HepG2 (cell line): Measurements from ENCODE around the gene CDH22. TPM values are rescaled to one million over a fixed set of nuclear protein-coding genes. Genes with fewer than 3 reads are reported as not detected.

Experiments
- CEBPG ChIP-seq: IDR thresholded peaks from 2 replicates; pipeline ENCODE4 v1.6.1; 2016
- EP300 ChIP-seq, 3 experiments: sonication (generic) in 1 of 3; formaldehyde crosslinking in 1 of 3; IDR thresholded peaks; 2 replicates each; pipeline versions ENCODE4 v1.5.1 to v1.6.1; 2011 to 2020; ENCODE audit warnings: low read depth in 2 of 3, low read length in 2 of 3, borderline replicate concordance in 1 of 3, improper control_type of control experiment in 1 of 3, mild to moderate bottlenecking in 1 of 3, missing genetic modification reagents in 1 of 3, moderate library complexity in 1 of 3
- HOXD1 ChIP-seq: sonication (generic); formaldehyde crosslinking; IDR thresholded peaks from 2 replicates; pipeline ENCODE4 v1.5.0; 2020; ENCODE audit warnings: missing genetic modification reagents
- JUNB ChIP-seq: sonication (generic); formaldehyde crosslinking; IDR thresholded peaks from 2 replicates; pipeline ENCODE4 v1.8.0; 2022; ENCODE audit warnings: missing genetic modification reagents, mild to moderate bottlenecking, borderline replicate concordance
- MBNL3 ChIP-seq: fragments of 250-450 bp; sonication (Bioruptor Pico); conservative IDR thresholded peaks from 2 replicates; pipeline ENCODE4 v1.8.0; 2022; ENCODE audit warnings: mild to moderate bottlenecking, inconsistent platforms
- MZF1 ChIP-seq: sonication (generic); formaldehyde crosslinking; IDR thresholded peaks from 2 replicates; pipeline ENCODE4 v1.8.1; 2023; ENCODE audit warnings: mild to moderate bottlenecking, missing genetic modification reagents, borderline replicate concordance
- ZNF879 ChIP-seq: sonication (generic); formaldehyde crosslinking; IDR thresholded peaks from 2 replicates; pipeline ENCODE4 v1.8.1; 2023; ENCODE audit warnings: missing genetic modification reagents
- polyA plus RNA-seq, 8 experiments: library from polyadenylated mRNA; depleted of rRNA in 3 of 8; stranded (reverse) in 7 of 8; unstranded in 1 of 8; fragments of >200 nt; fragmentation: Illumina TruSeq in 4 of 8; extraction: Trizol in 4 of 8; gene quantifications; 2 replicates each; pipeline versions ENCODE4 v1.2.1 to v1.2.3, GENCODE V29; 2011 to 2016; ENCODE audit warnings: low read depth in 4 of 8, missing spikeins in 1 of 8, mixed read lengths in 1 of 8; ENCODE audit not compliant: insufficient read depth in 1 of 8
- total RNA-seq, 5 experiments: library from RNA; depleted of rRNA; stranded (reverse); fragments of >200 nt; fragmentation: Illumina TruSeq; extraction: Trizol; gene quantifications; 2 replicates each; pipeline ENCODE4 v1.2.3, GENCODE V29; 2016; ENCODE audit warnings: low read depth in 1 of 5
- TF ChIP-seq, protein P1 (sequence below): IDR thresholded peaks from 2 replicates; pipeline ENCODE4 v1.6.1; 2016; ENCODE audit warnings: missing biosample characterization, missing genetic modification reagents, low read depth
- TF ChIP-seq, protein P2 (sequence below): sonication (generic); formaldehyde crosslinking; IDR thresholded peaks from 2 replicates; pipeline ENCODE4 v1.4.0; 2020; ENCODE audit warnings: low read depth, mild to moderate bottlenecking, missing genetic modification reagents

Gene CDH22
- total and polyA plus RNA-seq, 2 of the 13 experiments (the other 11 are each of a cell fraction or from before 2014, with no cell fraction given) = not detected

DNA sequence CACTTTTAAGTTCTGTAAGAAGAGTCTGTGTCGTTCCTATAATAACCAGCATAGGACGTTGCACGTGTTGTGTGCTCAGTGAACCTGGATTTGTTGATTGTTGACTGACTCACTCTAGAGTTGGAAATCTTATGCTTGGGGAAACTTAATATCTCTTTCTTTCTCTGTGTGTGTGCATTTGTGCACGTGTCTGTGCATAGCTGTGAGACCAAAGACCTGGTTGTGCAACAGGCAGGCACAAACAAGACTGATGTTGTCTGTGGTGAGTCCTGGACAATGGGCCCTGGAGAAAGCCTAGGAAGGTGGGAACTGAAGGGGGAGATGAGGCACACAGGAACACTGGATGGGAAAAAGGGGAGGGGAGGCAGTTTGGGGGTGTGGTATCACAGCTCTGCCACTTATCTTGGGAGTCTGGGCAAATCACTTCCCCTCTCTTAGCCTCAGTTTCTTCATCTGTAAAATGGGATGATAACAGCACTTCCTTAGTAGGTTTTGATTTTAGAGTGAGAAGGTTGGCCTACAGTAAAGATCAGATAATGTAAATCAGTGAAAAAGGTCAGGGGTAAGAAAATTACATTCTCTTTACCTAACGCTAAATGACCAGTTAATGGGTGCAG is 181.8 kb downstream of the CDH22 start (continued):
- TF ChIP-seq, protein P1, sequence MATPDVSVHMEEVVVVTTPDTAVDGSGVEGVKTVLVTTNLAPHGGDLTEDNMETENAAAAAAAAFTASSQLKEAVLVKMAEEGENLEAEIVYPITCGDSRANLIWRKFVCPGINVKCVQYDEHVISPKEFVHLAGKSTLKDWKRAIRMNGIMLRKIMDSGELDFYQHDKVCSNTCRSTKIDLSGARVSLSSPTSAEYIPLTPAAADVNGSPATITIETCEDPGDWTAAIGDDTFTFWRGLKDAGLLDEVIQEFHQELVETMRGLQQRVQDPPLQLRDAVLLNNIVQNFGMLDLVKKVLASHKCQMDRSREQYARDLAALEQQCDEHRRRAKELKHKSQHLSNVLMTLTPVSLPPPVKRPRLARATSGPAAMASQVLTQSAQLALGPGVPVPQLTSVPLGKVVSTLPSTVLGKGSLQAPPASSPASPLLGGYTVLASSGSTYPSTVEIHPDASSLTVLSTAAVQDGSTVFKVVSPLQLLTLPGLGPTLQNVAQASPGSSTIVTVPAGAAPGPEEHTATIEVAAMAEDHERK = no peak
- TF ChIP-seq HOXD1 (CRISPR knock-in tag) = no peak
- peak; percentile 60; the same call in 1 of the 2 replicates for TF ChIP-seq JUNB (CRISPR knock-in tag)
- peak in 1 of 2 experiments; percentile 37; a peak in 1 of 4 replicates for TF ChIP-seq EP300 (IDR thresholded peaks at IDR 0.05; ENCODE audit: low read depth in 2 of 2, low read length in 2 of 2)
- no peak for TF ChIP-seq EP300 (CRISPR knock-in tag; IDR thresholded peaks at IDR 0.05; ENCODE audit: borderline replicate concordance)
- TF ChIP-seq MZF1 (CRISPR knock-in tag) = no peak
- no peak for TF ChIP-seq MBNL3 (CRISPR knock-in tag)
- TF ChIP-seq, protein P2, sequence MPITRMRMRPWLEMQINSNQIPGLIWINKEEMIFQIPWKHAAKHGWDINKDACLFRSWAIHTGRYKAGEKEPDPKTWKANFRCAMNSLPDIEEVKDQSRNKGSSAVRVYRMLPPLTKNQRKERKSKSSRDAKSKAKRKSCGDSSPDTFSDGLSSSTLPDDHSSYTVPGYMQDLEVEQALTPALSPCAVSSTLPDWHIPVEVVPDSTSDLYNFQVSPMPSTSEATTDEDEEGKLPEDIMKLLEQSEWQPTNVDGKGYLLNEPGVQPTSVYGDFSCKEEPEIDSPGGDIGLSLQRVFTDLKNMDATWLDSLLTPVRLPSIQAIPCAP (CRISPR knock-in tag) = no peak
- TF ChIP-seq ZNF879 = no peak
- peak; percentile 92 for TF ChIP-seq CEBPG (CRISPR knock-in tag)

Other genes with a start within 250 kb of the CDH22 start
- gene NCOA5, start 218.5 kb downstream of the CDH22 start, total RNA-seq (2016; rRNA removed; fragmentation: Illumina TruSeq; extraction: Trizol) = 28.4 and 37.7 TPM in 2 replicates
- gene NCOA5, start 218.5 kb downstream of the CDH22 start, polyA plus RNA-seq (2011; rRNA removed) = 16.5 and 17.5 TPM in 2 replicates
- 2.2 and 4.6 TPM in 2 replicates for gene CD40, start 190.2 kb downstream of the CDH22 start, total RNA-seq (2016; rRNA removed; fragmentation: Illumina TruSeq; extraction: Trizol)
- 13.4 TPM in 2 replicates for gene CD40, start 190.2 kb downstream of the CDH22 start, polyA plus RNA-seq (2011; rRNA removed)
- gene ELMO2, start 98.1 kb upstream of the CDH22 start, total RNA-seq (2016; rRNA removed; fragmentation: Illumina TruSeq; extraction: Trizol) = 35.7 and 42.8 TPM in 2 replicates
- gene ELMO2, start 98.1 kb upstream of the CDH22 start, polyA plus RNA-seq (2011; rRNA removed) = 30.6 and 41.5 TPM in 2 replicates
- 4.8 and 5.3 TPM in 2 replicates for gene ZNF334, start 205.1 kb upstream of the CDH22 start, total RNA-seq (2016; rRNA removed; fragmentation: Illumina TruSeq; extraction: Trizol)
- gene ZNF334, start 205.1 kb upstream of the CDH22 start, polyA plus RNA-seq (2011; rRNA removed) = 6.9 and 7.8 TPM in 2 replicates
- not detected in 2 replicates for gene OCSTAMP, start 242.2 kb upstream of the CDH22 start, total RNA-seq (2016; rRNA removed; fragmentation: Illumina TruSeq; extraction: Trizol)
- gene OCSTAMP, start 242.2 kb upstream of the CDH22 start, polyA plus RNA-seq (2011; rRNA removed) = not detected in 2 replicates